ENCODE measurements around the gene KRT74.

- TF ChIP-seq CTCF (IDR thresholded peaks at IDR 0.05): no peak
- TF ChIP-seq POLR2A (IDR thresholded peaks at IDR 0.05): no peak
- TF ChIP-seq EP300 (IDR thresholded peaks at IDR 0.05): no peak
These were observed 34.4 kb downstream of the KRT74 start for GRCh38 chr12:52539083-52539820.
